ENCODE measurements around the gene ARHGAP42. TPM values are rescaled to one million over a fixed set of nuclear protein-coding genes. Genes with fewer than 3 reads are reported as not detected.

Gene ARHGAP42
- polyA plus RNA-seq, 1 donor (not counting 4 experiments of a cell fraction or from before 2014, with no cell fraction given), result 5.5 TPM

DNA sequence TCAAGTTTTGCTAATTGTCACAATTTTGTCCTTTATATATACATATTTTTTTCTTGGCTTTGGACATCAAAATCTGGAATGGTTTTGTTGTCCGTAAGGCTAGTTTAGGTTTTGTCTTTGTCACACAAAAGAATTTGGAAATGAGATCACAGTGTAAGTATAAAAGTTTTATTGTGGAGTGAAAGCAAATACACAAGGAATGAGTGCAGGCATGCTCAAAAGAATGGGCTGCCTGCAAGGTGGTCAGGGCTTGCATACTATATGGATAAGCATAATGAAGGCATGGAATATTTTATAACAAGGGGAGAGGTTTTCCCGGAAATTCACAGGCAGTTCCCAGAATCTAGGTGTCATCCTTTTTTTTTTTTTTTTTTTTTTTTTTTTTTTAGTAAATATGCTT is 150.2 kb downstream of the ARHGAP42 start:
- dilution Hi-C loops (cut with MboI; ENCODE audit: extremely low pct_ligation_motif_present, low sequenced_read_pairs), result no loop called here
- DNase-seq (ENCODE audit: low read depth, low spot score), result no peak
- no peak for FAIRE-seq

DNA sequence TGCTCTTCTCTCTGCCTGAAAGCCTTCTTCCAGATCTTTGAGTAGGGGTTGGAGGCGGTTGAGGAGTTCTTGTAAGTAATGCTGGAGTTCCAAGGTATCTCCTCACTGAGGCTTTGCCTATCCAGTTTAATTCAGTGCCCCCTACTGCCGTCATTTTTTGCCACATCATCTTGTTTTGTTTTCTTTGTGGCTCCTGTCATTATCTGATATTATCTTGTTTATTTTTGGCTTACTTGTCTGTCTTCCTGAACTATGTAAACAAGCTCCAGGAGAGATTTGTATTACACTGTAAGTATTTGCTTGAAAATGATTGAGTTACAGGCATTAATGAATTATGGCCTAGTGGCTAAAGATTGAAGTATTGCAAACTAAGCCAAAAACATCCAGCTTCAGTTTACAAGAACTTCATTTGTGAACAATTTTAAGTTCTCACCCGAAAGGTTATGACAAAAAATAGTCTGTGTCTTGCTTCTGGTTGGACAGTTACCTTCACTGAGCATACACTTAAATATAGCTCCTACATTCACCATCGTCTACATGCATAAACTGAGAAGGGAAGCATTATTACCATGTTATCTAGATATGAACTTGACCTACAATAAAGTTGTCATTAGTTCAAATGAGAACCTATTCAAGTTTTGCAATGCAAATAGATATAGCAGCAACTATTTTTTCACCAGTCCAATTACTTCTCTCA is 154.8 kb downstream of the ARHGAP42 start:
- Histone ChIP-seq H3K79me2 (ENCODE audit: control insufficient read depth, insufficient read depth, low read length) (no peaks in the 10 kb centered on the region), H3K9me1 (ENCODE audit: control insufficient read depth, extremely low read depth, insufficient read depth, low read length) (no peaks in the 10 kb centered on the region), H3K9ac (ENCODE audit: control insufficient read depth, extremely low read depth, insufficient read depth, low read length) (no peak overlapping the region), H3K4me2 (ENCODE audit: control insufficient read depth, extremely low read depth, insufficient read depth, low read depth, low read length) (no peak overlapping the region), H3K4me3 (ENCODE audit: control insufficient read depth in 2 of 3, extremely low read depth in 1 of 3, insufficient read depth in 2 of 3, low read depth in 1 of 3, low read length in 3 of 3) (no peak overlapping the region), H2AFZ (ENCODE audit: control insufficient read depth, low read length) (no peak overlapping the region), H3K4me1 (ENCODE audit: control insufficient read depth, extremely low read depth, insufficient read depth, low read length) (no peaks in the 10 kb centered on the region), H3K36me3 (ENCODE audit: control insufficient read depth in 2 of 2, extremely low read depth in 1 of 2, insufficient read depth in 2 of 2, low read length in 2 of 2) (no peaks in the 10 kb centered on the region), H3K27ac (ENCODE audit: control insufficient read depth, insufficient read depth, low read length) (no peak overlapping the region), H4K20me1 (ENCODE audit: control insufficient read depth, extremely low read depth, insufficient read depth, low read length) (no peaks in the 10 kb centered on the region), H3K9me3 (ENCODE audit: control insufficient read depth, low read depth, low read length) (no peaks in the 10 kb centered on the region), H3K27me3 (ENCODE audit: control insufficient read depth, extremely low read depth, insufficient read depth, low read length) (no peaks in the 10 kb centered on the region)
- FAIRE-seq, result no peak
- no peak for TF ChIP-seq EZH2 (IDR thresholded peaks at IDR 0.05; ENCODE audit: low read length)
- TF ChIP-seq, protein P1, sequence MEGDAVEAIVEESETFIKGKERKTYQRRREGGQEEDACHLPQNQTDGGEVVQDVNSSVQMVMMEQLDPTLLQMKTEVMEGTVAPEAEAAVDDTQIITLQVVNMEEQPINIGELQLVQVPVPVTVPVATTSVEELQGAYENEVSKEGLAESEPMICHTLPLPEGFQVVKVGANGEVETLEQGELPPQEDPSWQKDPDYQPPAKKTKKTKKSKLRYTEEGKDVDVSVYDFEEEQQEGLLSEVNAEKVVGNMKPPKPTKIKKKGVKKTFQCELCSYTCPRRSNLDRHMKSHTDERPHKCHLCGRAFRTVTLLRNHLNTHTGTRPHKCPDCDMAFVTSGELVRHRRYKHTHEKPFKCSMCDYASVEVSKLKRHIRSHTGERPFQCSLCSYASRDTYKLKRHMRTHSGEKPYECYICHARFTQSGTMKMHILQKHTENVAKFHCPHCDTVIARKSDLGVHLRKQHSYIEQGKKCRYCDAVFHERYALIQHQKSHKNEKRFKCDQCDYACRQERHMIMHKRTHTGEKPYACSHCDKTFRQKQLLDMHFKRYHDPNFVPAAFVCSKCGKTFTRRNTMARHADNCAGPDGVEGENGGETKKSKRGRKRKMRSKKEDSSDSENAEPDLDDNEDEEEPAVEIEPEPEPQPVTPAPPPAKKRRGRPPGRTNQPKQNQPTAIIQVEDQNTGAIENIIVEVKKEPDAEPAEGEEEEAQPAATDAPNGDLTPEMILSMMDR (optimal IDR thresholded peaks at IDR 0.05 in 1 of 3, IDR thresholded peaks at IDR 0.05 in 1 of 3, conservative IDR thresholded peaks at IDR 0.05 in 1 of 3; ENCODE audit: extremely low read depth in 1 of 3, insufficient read depth in 2 of 3, low read length in 3 of 3), result no peak
- no peak for DNase-seq (ENCODE audit: low read depth, low spot score)
- dilution Hi-C loops (cut with MboI; ENCODE audit: extremely low pct_ligation_motif_present, low sequenced_read_pairs), result no loop called here

More for the DNA sequence above, 150.2 kb downstream of the ARHGAP42 start:
- no peaks in the 10 kb centered on the region for H3K9me3 ChIP-seq (ENCODE audit: control insufficient read depth, low read depth, low read length)
- no peak overlapping the region for H3K9ac ChIP-seq (ENCODE audit: control insufficient read depth, extremely low read depth, insufficient read depth, low read length)
- H2AFZ ChIP-seq (ENCODE audit: control insufficient read depth, low read length), result no peak overlapping the region
- no peak overlapping the region for H3K4me3 ChIP-seq (ENCODE audit: control insufficient read depth in 2 of 3, extremely low read depth in 1 of 3, insufficient read depth in 2 of 3, low read depth in 1 of 3, low read length in 3 of 3)
- H3K27ac ChIP-seq (ENCODE audit: control insufficient read depth, insufficient read depth, low read length), result no peak overlapping the region
- no peaks in the 10 kb centered on the region for H3K9me1 ChIP-seq (ENCODE audit: control insufficient read depth, extremely low read depth, insufficient read depth, low read length)
- peaks cover 4% of the 10 kb centered on the region for H3K4me1 ChIP-seq (ENCODE audit: control insufficient read depth, extremely low read depth, insufficient read depth, low read length)
- H4K20me1 ChIP-seq (ENCODE audit: control insufficient read depth, extremely low read depth, insufficient read depth, low read length), result no peaks in the 10 kb centered on the region
- H3K27me3 ChIP-seq (ENCODE audit: control insufficient read depth, extremely low read depth, insufficient read depth, low read length), result no peaks in the 10 kb centered on the region
- no peaks in the 10 kb centered on the region for H3K79me2 ChIP-seq (ENCODE audit: control insufficient read depth, insufficient read depth, low read length)
- TF ChIP-seq, protein P1 (optimal IDR thresholded peaks at IDR 0.05 in 1 of 3, IDR thresholded peaks at IDR 0.05 in 1 of 3, conservative IDR thresholded peaks at IDR 0.05 in 1 of 3; ENCODE audit: extremely low read depth in 1 of 3, insufficient read depth in 2 of 3, low read length in 3 of 3), result no peak
- no peak for TF ChIP-seq EZH2 (IDR thresholded peaks at IDR 0.05; ENCODE audit: low read length)
- H3K36me3 ChIP-seq (ENCODE audit: control insufficient read depth in 2 of 2, extremely low read depth in 1 of 2, insufficient read depth in 2 of 2, low read length in 2 of 2), result no peaks in the 10 kb centered on the region
- no peak overlapping the region for H3K4me2 ChIP-seq (ENCODE audit: control insufficient read depth, extremely low read depth, insufficient read depth, low read depth, low read length)
